Nephron (organoid): ENCODE results near the gene DHDDS.

ENCODE experiments used
- H3K27ac Mint-ChIP-seq, 3 experiments: 2 replicates each; pipeline ENCODE4 v1.8.0; 2020; ENCODE audit warnings: mixed read lengths in 3 of 3, mild to moderate bottlenecking in 2 of 3, moderate library complexity in 1 of 3
- H3K27me3 Mint-ChIP-seq: 2 replicates; pipeline ENCODE4 v1.8.0; 2021; ENCODE audit warnings: low read depth, mild to moderate bottlenecking, moderate library complexity, mixed read lengths
- H3K36me3 Mint-ChIP-seq: 2 replicates; pipeline ENCODE4 v1.8.0; 2020; ENCODE audit warnings: low read depth, mixed read lengths
- H3K4me1 Mint-ChIP-seq: 2 replicates; pipeline ENCODE4 v1.8.0; 2020; ENCODE audit warnings: mixed read lengths
- H3K4me3 Mint-ChIP-seq, 3 experiments: 2 replicates each; pipeline ENCODE4 v1.8.0; 2020; ENCODE audit warnings: mild to moderate bottlenecking in 3 of 3, mixed read lengths in 3 of 3, moderate library complexity in 2 of 3
- H3K9me3 Mint-ChIP-seq: 2 replicates; pipeline ENCODE4 v1.8.0; 2020; ENCODE audit warnings: mixed read lengths
- TF ChIP-seq, protein P1 (sequence below), 3 experiments: fragments of 200-600 bp; sonication (generic); IDR thresholded peaks; one replicate each; pipeline ENCODE4 v1.5.0; 2021; ENCODE audit warnings: antibody characterized with exemption in 3 of 3; ENCODE audit not compliant: unreplicated experiment in 3 of 3

DHDDS gene

DNA sequence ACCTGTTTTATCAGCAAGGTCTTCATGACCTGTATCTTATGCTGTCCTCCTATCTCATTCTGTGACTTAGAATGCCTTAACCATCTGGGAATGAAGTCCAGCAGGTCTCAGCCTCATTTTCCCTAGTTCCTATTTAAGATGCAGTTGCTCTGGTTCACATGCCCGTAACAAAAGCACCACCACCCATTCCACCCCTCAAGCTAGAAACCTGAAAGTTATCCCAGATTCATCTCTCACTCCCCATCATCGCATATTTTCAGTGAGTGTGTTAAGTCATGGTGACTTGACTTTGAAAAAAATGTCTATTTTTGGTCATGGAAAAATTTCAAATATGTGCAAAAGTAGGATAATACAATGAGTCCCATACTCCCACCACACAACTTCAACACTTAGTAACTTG is 51.9 kb downstream of the DHDDS start:
- H3K27ac Mint-ChIP-seq, result peak overlapping the region in 1 of 3 experiments; percentile 26
- peaks cover 19% of the 10 kb centered on the region for H3K36me3 Mint-ChIP-seq
- no peaks in the 10 kb centered on the region for H3K9me3 Mint-ChIP-seq
- no peaks in the 10 kb centered on the region for H3K27me3 Mint-ChIP-seq
- no peak overlapping the region for H3K4me3 Mint-ChIP-seq
- TF ChIP-seq, protein P1, sequence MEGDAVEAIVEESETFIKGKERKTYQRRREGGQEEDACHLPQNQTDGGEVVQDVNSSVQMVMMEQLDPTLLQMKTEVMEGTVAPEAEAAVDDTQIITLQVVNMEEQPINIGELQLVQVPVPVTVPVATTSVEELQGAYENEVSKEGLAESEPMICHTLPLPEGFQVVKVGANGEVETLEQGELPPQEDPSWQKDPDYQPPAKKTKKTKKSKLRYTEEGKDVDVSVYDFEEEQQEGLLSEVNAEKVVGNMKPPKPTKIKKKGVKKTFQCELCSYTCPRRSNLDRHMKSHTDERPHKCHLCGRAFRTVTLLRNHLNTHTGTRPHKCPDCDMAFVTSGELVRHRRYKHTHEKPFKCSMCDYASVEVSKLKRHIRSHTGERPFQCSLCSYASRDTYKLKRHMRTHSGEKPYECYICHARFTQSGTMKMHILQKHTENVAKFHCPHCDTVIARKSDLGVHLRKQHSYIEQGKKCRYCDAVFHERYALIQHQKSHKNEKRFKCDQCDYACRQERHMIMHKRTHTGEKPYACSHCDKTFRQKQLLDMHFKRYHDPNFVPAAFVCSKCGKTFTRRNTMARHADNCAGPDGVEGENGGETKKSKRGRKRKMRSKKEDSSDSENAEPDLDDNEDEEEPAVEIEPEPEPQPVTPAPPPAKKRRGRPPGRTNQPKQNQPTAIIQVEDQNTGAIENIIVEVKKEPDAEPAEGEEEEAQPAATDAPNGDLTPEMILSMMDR (IDR thresholded peaks at IDR 0.05; ENCODE audit: unreplicated experiment in 3 of 3), result no peak
- H3K4me1 Mint-ChIP-seq, result no peaks in the 10 kb centered on the region

DNA sequence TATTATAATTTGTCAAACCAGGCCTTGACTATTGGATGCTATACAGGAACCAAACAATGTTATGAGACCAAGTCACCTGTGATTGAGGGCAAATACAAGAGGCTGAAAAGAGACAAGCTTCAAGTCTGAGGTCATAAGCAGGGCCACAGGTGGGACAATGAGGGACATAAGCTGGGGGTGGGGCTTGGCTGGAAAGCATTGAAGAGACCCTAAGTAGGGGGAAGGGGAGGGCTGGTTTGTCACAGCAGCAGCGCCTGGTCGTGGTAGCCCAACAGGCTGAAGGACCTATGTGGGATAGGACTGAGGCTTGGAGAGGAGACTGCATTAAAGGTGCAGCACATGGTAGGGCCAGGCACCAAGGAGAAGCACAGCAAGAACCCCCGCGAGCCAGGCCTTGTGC is 58.0 kb downstream of the DHDDS start:
- Mint-ChIP-seq H3K36me3 (no peaks in the 10 kb centered on the region), H3K4me3 (no peak overlapping the region), H3K4me1 (no peaks in the 10 kb centered on the region), H3K27ac (no peak overlapping the region), H3K9me3 (no peaks in the 10 kb centered on the region), H3K27me3 (peaks cover 4% of the 10 kb centered on the region)
- TF ChIP-seq, protein P1 (IDR thresholded peaks at IDR 0.05; ENCODE audit: unreplicated experiment in 3 of 3), result no peak

DNA sequence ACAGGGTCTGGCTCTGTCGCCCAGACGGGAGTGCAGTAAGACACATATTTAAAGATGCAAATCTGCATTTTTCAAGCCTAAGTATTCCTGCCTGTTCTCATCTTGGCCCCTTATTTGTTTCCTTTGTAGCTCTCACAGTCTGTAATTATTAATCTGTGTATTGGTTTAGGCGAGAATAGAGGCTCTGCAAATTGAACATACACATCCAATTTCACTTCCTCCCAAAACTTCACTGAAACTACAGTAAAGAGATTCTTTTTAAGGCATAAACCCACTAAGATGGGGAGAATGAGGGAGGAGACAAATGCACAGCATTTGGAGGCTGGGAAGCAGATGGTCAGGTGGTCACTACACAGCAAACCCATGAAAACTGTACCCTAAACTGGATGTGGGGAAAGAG is 61.1 kb downstream of the DHDDS start:
- H3K4me3 Mint-ChIP-seq, result no peak overlapping the region
- H3K27me3 Mint-ChIP-seq, result peaks cover 4% of the 10 kb centered on the region
- TF ChIP-seq, protein P1 (IDR thresholded peaks at IDR 0.05; ENCODE audit: unreplicated experiment in 3 of 3), result no peak
- H3K9me3 Mint-ChIP-seq, result no peaks in the 10 kb centered on the region
- peaks cover 5% of the 10 kb centered on the region for H3K4me1 Mint-ChIP-seq
- no peak overlapping the region for H3K27ac Mint-ChIP-seq
- H3K36me3 Mint-ChIP-seq, result no peaks in the 10 kb centered on the region

DNA sequence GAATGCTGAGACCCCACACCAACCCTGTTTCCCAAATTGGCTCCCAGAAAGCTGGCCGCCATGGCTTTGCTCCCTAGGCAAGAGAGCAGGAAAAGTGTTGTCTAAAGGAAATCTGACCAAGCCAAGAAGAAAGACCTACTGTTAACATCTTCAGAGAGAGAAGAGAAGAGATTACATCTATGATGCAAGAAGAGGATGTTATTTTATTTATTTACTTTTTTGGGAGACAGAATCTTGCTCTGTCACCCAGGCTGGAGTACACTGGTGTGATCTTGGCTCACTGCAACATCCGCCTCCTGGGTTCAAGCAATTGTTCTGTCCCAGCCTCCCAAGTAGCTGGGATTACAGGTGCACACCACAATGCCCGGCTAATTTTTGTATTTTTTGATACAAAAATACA is 61.8 kb downstream of the DHDDS start:
- Mint-ChIP-seq H3K4me1 (peaks cover 5% of the 10 kb centered on the region), H3K9me3 (no peaks in the 10 kb centered on the region), H3K4me3 (no peak overlapping the region), H3K27ac (no peak overlapping the region), H3K36me3 (no peaks in the 10 kb centered on the region), H3K27me3 (peaks cover 4% of the 10 kb centered on the region)
- TF ChIP-seq, protein P1 (IDR thresholded peaks at IDR 0.05; ENCODE audit: unreplicated experiment in 3 of 3), result no peak

DNA sequence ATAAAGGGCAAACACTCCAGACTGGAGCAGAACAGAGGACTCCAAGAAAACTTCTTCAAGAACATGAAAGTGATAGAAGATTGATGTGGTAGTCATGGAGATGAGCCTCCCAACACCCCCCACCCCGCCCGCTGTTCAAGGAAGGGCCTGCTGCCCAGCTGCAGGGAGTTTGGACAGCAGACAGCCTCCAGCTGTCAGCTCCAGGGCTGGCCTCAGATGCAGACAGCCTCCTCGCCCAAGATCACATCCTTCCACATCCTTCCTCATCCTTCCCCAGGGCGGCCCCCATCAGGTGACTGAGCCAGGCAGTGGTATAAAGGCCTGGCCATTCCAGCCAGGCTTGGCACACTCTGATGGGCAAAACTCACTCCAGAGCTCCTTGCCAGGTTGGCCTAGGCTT is 64.7 kb downstream of the DHDDS start:
- Mint-ChIP-seq H3K27me3 (peaks cover 4% of the 10 kb centered on the region), H3K9me3 (no peaks in the 10 kb centered on the region), H3K27ac (peak overlapping the region in 2 of 3 experiments; percentile 67 to 74), H3K36me3 (no peaks in the 10 kb centered on the region), H3K4me3 (peak overlapping the region in 1 of 3 experiments; percentile 68), H3K4me1 (peaks cover 5% of the 10 kb centered on the region)
- TF ChIP-seq, protein P1 (IDR thresholded peaks at IDR 0.05; ENCODE audit: unreplicated experiment in 3 of 3), result no peak

DNA sequence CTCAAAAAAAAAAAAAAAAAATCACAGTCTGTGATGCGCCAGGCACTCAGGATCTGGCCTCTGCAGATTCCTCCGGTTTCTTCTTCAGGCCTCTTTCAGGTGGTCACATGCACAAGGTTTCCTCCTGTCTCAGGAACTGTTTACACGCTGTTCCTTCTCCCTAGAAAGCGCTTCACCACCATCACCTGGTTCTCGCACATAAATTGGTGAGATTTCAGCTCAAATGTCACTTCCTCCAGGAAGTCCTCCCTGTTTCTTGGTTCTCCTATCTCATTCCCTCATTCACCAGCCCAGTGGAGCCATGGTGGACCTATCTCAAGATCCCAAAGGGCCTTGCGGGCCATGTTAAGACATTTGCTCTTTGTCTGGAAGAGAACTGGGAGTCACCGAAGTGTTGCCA is 66.8 kb downstream of the DHDDS start:
- TF ChIP-seq, protein P1 (IDR thresholded peaks at IDR 0.05; ENCODE audit: unreplicated experiment in 3 of 3), result no peak
- Mint-ChIP-seq H3K4me1 (peaks cover 5% of the 10 kb centered on the region), H3K27ac (no peak overlapping the region), H3K9me3 (no peaks in the 10 kb centered on the region), H3K27me3 (peaks cover 4% of the 10 kb centered on the region), H3K4me3 (peak overlapping the region; percentile 53 to 66 (median 57)), H3K36me3 (no peaks in the 10 kb centered on the region)
